Keratinocyte (primary cell): ENCODE results near the gene EIF4G1. TPM values are rescaled to one million over a fixed set of nuclear protein-coding genes. Genes with fewer than 3 reads are reported as not detected.

Source experiments
- DNase-seq: peaks from one replicate; pipeline ENCODE4 v3.0.0-alpha.2; 2011; ENCODE audit warnings: low read depth, missing footprints, low spot score
- FAIRE-seq: peaks from 2 replicates; lab custom pipeline; 2011; peaks lifted over from hg19 to GRCh38; lab: Jason Lieb, UNC
- H2AFZ ChIP-seq: 2 replicates; pipeline ENCODE4 v1.6.0; 2012; ENCODE audit warnings: low read length, control low read depth, inconsistent platforms; ENCODE audit not compliant: control insufficient read depth
- H3K27ac ChIP-seq: 2 replicates; pipeline ENCODE4 v1.5.1; 2011; ENCODE audit warnings: low read length; ENCODE audit not compliant: control insufficient read depth, insufficient read depth
- H3K27me3 ChIP-seq: 3 replicates; pipeline ENCODE4 v1.6.0; 2011; ENCODE audit warnings: low read length; ENCODE audit not compliant: control insufficient read depth, insufficient read depth; ENCODE audit errors: extremely low read depth
- H3K36me3 ChIP-seq, 2 experiments: 2 replicates in 1 of 2; 3 replicates in 1 of 2; pipeline ENCODE4 v1.5.1; 2011; ENCODE audit warnings: low read length in 2 of 2, mild to moderate bottlenecking in 1 of 2; ENCODE audit not compliant: control insufficient read depth in 2 of 2, insufficient read depth in 2 of 2; ENCODE audit errors: extremely low read depth in 1 of 2
- H3K4me1 ChIP-seq: 3 replicates; pipeline ENCODE4 v1.5.1; 2011; ENCODE audit warnings: low read length; ENCODE audit not compliant: control insufficient read depth, insufficient read depth; ENCODE audit errors: extremely low read depth
- H3K4me2 ChIP-seq: 3 replicates; pipeline ENCODE4 v1.6.0; 2011; ENCODE audit warnings: low read depth, low read length; ENCODE audit not compliant: control insufficient read depth, insufficient read depth; ENCODE audit errors: extremely low read depth
- H3K4me3 ChIP-seq, 3 experiments: fragments of 200-600 bp in 1 of 3; sonication (generic) in 1 of 3; 2 replicates in 2 of 3; 3 replicates in 1 of 3; pipeline ENCODE4 v1.5.1; 2011 to 2016; ENCODE audit warnings: low read length in 3 of 3, mild to moderate bottlenecking in 3 of 3, control low read depth in 2 of 3, inconsistent platforms in 1 of 3, low read depth in 1 of 3, mixed read lengths in 1 of 3, mixed run types in 1 of 3, moderate library complexity in 1 of 3; ENCODE audit not compliant: control insufficient read depth in 2 of 3, insufficient read depth in 2 of 3; ENCODE audit errors: extremely low read depth in 1 of 3
- H3K79me2 ChIP-seq: 2 replicates; pipeline ENCODE4 v1.6.0; 2012; ENCODE audit warnings: low read length; ENCODE audit not compliant: control insufficient read depth, insufficient read depth
- H3K9ac ChIP-seq: 3 replicates; pipeline ENCODE4 v1.6.0; 2011; ENCODE audit warnings: low read length; ENCODE audit not compliant: control insufficient read depth, insufficient read depth; ENCODE audit errors: extremely low read depth
- H3K9me1 ChIP-seq: 3 replicates; pipeline ENCODE4 v1.6.0; 2011; ENCODE audit warnings: low read length; ENCODE audit not compliant: control insufficient read depth, insufficient read depth; ENCODE audit errors: extremely low read depth
- H3K9me3 ChIP-seq: 2 replicates; pipeline ENCODE4 v1.5.1; 2012; ENCODE audit warnings: low read depth, low read length; ENCODE audit not compliant: control insufficient read depth
- H4K20me1 ChIP-seq: 3 replicates; pipeline ENCODE4 v1.6.0; 2011; ENCODE audit warnings: low read length; ENCODE audit not compliant: control insufficient read depth, insufficient read depth; ENCODE audit errors: extremely low read depth
- EZH2 ChIP-seq: IDR thresholded peaks from one replicate; pipeline ENCODE4 v1.6.1; 2012; ENCODE audit warnings: inconsistent platforms, mild to moderate bottlenecking, low read length, moderate library complexity
- dilution Hi-C: fragments of 300-500 bp; cut with MboI; formaldehyde crosslinking; loops from one replicate; pipeline ENCODE4 v1.7.0; 2020; ENCODE audit warnings: low sequenced_read_pairs; ENCODE audit not compliant: extremely low pct_ligation_motif_present
- polyA plus RNA-seq, 5 experiments: library from polyadenylated mRNA; depleted of rRNA in 3 of 5; stranded (reverse) in 3 of 5; stranded (forward) in 1 of 5; unstranded in 1 of 5; fragments of >200 nt; gene quantifications; 1 replicate in 1 of 5; 2 replicates in 3 of 5; 3 replicates in 1 of 5; pipeline versions ENCODE4 v1.2.1 to v1.2.3, GENCODE V29; 2011 to 2012; ENCODE audit warnings: missing spikeins in 2 of 5, low read depth in 1 of 5, low replicate concordance in 1 of 5
- small RNA-seq, 3 experiments: library from RNA; depleted of rRNA; stranded (forward); fragments of <200 nt; gene quantifications; one replicate each; pipeline ENCODE3, GENCODE V24; 2012; ENCODE audit warnings: low read depth in 3 of 3, low replicate concordance in 1 of 3; ENCODE audit not compliant: insufficient read length in 3 of 3
- TF ChIP-seq, protein P1 (sequence below), 3 experiments: IDR thresholded peaks in 1 of 3; conservative IDR thresholded peaks in 1 of 3; optimal IDR thresholded peaks in 1 of 3; 2 replicates in 2 of 3; 3 replicates in 1 of 3; pipeline versions ENCODE3 to v1.5.1; 2011; ENCODE audit warnings: low read length in 3 of 3, mild to moderate bottlenecking in 3 of 3, moderate library complexity in 2 of 3, control low read depth in 1 of 3, inconsistent platforms in 1 of 3; ENCODE audit not compliant: insufficient read depth in 2 of 3; ENCODE audit errors: extremely low read depth in 1 of 3

Gene EIF4G1
- polyA plus RNA-seq, 1 donor (not counting 4 experiments of a cell fraction or from before 2014, with no cell fraction given), result 225 TPM

DNA sequence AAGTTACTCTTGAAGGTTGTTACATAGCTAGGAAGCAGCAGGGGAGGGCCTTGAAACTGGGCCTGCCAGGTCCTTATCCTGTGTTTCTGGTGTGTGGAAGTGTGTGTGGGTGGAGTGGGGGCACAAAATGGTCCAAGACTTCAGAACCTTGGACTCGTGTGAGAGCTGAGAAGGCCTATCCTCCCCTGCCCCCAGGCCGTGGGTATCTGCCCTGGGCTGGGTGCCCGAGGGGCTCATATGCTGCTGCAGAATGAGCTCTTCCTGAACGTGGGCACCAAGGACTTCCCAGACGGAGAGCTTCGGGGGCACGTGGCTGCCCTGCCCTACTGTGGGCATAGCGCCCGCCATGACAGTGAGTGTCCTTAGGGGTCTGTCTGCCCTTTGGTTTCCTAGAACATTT, 69.9 kb downstream of the EIF4G1 start:
- H3K4me2 ChIP-seq, result no peak overlapping the region
- no peaks in the 10 kb centered on the region for H3K9me3 ChIP-seq
- H3K27me3 ChIP-seq, result peaks cover 39% of the 10 kb centered on the region
- no peaks in the 10 kb centered on the region for H3K36me3 ChIP-seq
- H2AFZ ChIP-seq, result no peak overlapping the region
- H3K4me3 ChIP-seq, result no peak overlapping the region
- no peaks in the 10 kb centered on the region for H3K79me2 ChIP-seq
- dilution Hi-C loops, result no loop called here
- H3K4me1 ChIP-seq, result no peaks in the 10 kb centered on the region
- H3K9ac ChIP-seq, result no peak overlapping the region
- DNase-seq (no peak), FAIRE-seq (no peak)
- no peaks in the 10 kb centered on the region for H4K20me1 ChIP-seq
- H3K9me1 ChIP-seq, result no peaks in the 10 kb centered on the region
- TF ChIP-seq, protein P1, sequence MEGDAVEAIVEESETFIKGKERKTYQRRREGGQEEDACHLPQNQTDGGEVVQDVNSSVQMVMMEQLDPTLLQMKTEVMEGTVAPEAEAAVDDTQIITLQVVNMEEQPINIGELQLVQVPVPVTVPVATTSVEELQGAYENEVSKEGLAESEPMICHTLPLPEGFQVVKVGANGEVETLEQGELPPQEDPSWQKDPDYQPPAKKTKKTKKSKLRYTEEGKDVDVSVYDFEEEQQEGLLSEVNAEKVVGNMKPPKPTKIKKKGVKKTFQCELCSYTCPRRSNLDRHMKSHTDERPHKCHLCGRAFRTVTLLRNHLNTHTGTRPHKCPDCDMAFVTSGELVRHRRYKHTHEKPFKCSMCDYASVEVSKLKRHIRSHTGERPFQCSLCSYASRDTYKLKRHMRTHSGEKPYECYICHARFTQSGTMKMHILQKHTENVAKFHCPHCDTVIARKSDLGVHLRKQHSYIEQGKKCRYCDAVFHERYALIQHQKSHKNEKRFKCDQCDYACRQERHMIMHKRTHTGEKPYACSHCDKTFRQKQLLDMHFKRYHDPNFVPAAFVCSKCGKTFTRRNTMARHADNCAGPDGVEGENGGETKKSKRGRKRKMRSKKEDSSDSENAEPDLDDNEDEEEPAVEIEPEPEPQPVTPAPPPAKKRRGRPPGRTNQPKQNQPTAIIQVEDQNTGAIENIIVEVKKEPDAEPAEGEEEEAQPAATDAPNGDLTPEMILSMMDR (optimal IDR thresholded peaks at IDR 0.05 in 1 of 3, IDR thresholded peaks at IDR 0.05 in 1 of 3, conservative IDR thresholded peaks at IDR 0.05 in 1 of 3; ENCODE audit: extremely low read depth in 1 of 3, insufficient read depth in 2 of 3, low read length in 3 of 3), result no peak
- TF ChIP-seq EZH2, result no peak
- H3K27ac ChIP-seq, result no peak overlapping the region

Small RNA genes within 50 kb of the gene (small RNA-seq; reads per million reads assigned to genes)
- gene SNORD66, result 39.0 to 2,479 (median 85.9) reads per million in 3 experiments

Other genes with a start within 250 kb of the EIF4G1 start
- not detected in 3 replicates for gene HTR3E, start 217.5 kb upstream of the EIF4G1 start, polyA plus RNA-seq
- gene EIF2B5, start 179.2 kb upstream of the EIF4G1 start, polyA plus RNA-seq, result 31.9 to 37.9 TPM (median 33.7 TPM) in 3 replicates
- gene DVL3, start 159.2 kb upstream of the EIF4G1 start, polyA plus RNA-seq, result 16.0 to 21.9 TPM (median 18.5 TPM) in 3 replicates
- 431 to 520 TPM (median 443 TPM) in 3 replicates for gene AP2M1, start 139.8 kb upstream of the EIF4G1 start, polyA plus RNA-seq
- gene ABCF3, start 128.4 kb upstream of the EIF4G1 start, polyA plus RNA-seq, result 39.2 to 53.8 TPM (median 43.5 TPM) in 3 replicates
- gene VWA5B2, start 85.0 kb upstream of the EIF4G1 start, polyA plus RNA-seq, result not detected in 3 replicates
- 44.4 to 49.6 TPM (median 48.2 TPM) in 3 replicates for gene ALG3, start 65.6 kb upstream of the EIF4G1 start, polyA plus RNA-seq
- 10.8 to 18.6 TPM (median 13.2 TPM) in 3 replicates for gene EEF1AKMT4, start 64.9 kb upstream of the EIF4G1 start, polyA plus RNA-seq
- 0.06 to 0.29 TPM (median 0.18 TPM) in 3 replicates for gene CAMK2N2, start 53.1 kb upstream of the EIF4G1 start, polyA plus RNA-seq
- not detected in 3 replicates for gene ECE2, start 38.6 kb upstream of the EIF4G1 start, polyA plus RNA-seq
- gene PSMD2, start 15.4 kb upstream of the EIF4G1 start, polyA plus RNA-seq, result 515 to 703 TPM (median 593 TPM) in 3 replicates
- 10.8 to 17.4 TPM (median 12.1 TPM) in 3 replicates for gene FAM131A, start 23.0 kb downstream of the EIF4G1 start, polyA plus RNA-seq
- gene CLCN2, start 47.0 kb downstream of the EIF4G1 start, polyA plus RNA-seq, result 3.1 to 3.3 TPM (median 3.2 TPM) in 3 replicates
- gene POLR2H, start 47.1 kb downstream of the EIF4G1 start, polyA plus RNA-seq, result 132 to 202 TPM (median 135 TPM) in 3 replicates
- gene THPO, start 63.6 kb downstream of the EIF4G1 start, polyA plus RNA-seq, result not detected in 3 replicates
- gene CHRD, start 65.4 kb downstream of the EIF4G1 start, polyA plus RNA-seq, result not detected in 3 replicates
- gene EPHB3, start 247.2 kb downstream of the EIF4G1 start, polyA plus RNA-seq, result 2.2 to 6.7 TPM (median 3.7 TPM) in 3 replicates